Brain microvascular endothelial cell (primary cell): Measurements from ENCODE around the gene TMED6.
"Not testable (repeated sequence)": the region's sequence is repeated elsewhere in the genome, so short reads cannot be mapped to it uniquely, and the experiment has no call there.

Source experiments
- DNase-seq: peaks from one replicate; pipeline ENCODE4 v3.0.0-alpha.2; 2020
- H3K27ac ChIP-seq: fragments of 250-450 bp; sonication (Bioruptor Pico); 2 replicates; pipeline ENCODE4 v1.5.1; 2020; ENCODE audit warnings: mild to moderate bottlenecking, moderate library complexity
- H3K27me3 ChIP-seq: fragments of 250-450 bp; sonication (Bioruptor Pico); replicated peaks from 2 replicates; pipeline ENCODE4 v1.5.1; 2020; ENCODE audit warnings: mild to moderate bottlenecking
- H3K36me3 ChIP-seq: fragments of 250-450 bp; sonication (Bioruptor Pico); replicated peaks from 2 replicates; pipeline ENCODE4 v1.5.1; 2020; ENCODE audit warnings: mild to moderate bottlenecking
- H3K4me3 ChIP-seq: 2 replicates; pipeline ENCODE4 v1.5.1; 2011; ENCODE audit warnings: low read depth, mild to moderate bottlenecking, control low read depth, low read length, moderate library complexity
- in situ Hi-C: cut with HindIII; loops from 2 replicates; pipeline ENCODE4 v1.10.0; 2017; ENCODE audit warnings: low sequenced_read_pairs, low pct_ligation_motif_present
- TF ChIP-seq, protein P1 (sequence below): IDR thresholded peaks from 2 replicates; pipeline ENCODE4 v1.5.1; 2011; ENCODE audit warnings: low read depth, mild to moderate bottlenecking, moderate library complexity, low read length, control low read depth, inconsistent platforms; ENCODE audit errors: missing control alignments

Gene TMED6

GRCh38 chr16:69367980-69368379 is 16.4 kb upstream of the TMED6 start:
- DNase-seq: peak; percentile 36
- peaks cover 52% of the 10 kb centered on the region for H3K36me3 ChIP-seq
- peak overlapping the region; percentile 23 for H3K27ac ChIP-seq
- TF ChIP-seq, protein P1, sequence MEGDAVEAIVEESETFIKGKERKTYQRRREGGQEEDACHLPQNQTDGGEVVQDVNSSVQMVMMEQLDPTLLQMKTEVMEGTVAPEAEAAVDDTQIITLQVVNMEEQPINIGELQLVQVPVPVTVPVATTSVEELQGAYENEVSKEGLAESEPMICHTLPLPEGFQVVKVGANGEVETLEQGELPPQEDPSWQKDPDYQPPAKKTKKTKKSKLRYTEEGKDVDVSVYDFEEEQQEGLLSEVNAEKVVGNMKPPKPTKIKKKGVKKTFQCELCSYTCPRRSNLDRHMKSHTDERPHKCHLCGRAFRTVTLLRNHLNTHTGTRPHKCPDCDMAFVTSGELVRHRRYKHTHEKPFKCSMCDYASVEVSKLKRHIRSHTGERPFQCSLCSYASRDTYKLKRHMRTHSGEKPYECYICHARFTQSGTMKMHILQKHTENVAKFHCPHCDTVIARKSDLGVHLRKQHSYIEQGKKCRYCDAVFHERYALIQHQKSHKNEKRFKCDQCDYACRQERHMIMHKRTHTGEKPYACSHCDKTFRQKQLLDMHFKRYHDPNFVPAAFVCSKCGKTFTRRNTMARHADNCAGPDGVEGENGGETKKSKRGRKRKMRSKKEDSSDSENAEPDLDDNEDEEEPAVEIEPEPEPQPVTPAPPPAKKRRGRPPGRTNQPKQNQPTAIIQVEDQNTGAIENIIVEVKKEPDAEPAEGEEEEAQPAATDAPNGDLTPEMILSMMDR: no peak
- H3K4me3 ChIP-seq: no peak overlapping the region
- no peaks in the 10 kb centered on the region for H3K27me3 ChIP-seq
- in situ Hi-C loops: no loop called here

- in situ Hi-C loops: no loop called here
- Histone ChIP-seq H3K4me3 (no peak overlapping the region), H3K27me3 (no peaks in the 10 kb centered on the region), H3K36me3 (peaks cover 52% of the 10 kb centered on the region), H3K27ac (no peak overlapping the region)
- no peak for DNase-seq
- TF ChIP-seq, protein P1: no peak
Observed at GRCh38 chr16:69366431-69366830, 14.8 kb upstream of the TMED6 start.

DNA sequence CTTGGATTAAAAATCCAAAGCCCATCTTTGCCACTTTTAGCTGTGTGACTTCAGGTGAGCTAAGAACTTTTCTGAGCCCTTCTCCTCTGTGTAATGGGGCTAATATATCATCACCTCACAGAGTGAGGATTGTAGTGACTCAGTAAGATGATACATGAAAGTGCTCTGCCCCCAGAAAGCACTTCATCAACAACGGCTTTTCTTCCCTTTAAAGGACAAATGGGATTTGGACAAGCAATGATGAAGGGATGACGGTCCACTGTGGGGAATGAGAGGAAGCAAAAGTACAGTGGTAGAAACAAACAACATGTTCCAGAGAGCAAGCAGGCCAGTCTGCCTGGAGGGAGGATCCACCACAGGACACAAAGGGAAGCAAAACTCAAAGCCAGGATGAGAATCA is 14.3 kb upstream of the TMED6 start:
- peaks cover 52% of the 10 kb centered on the region for H3K36me3 ChIP-seq

GRCh38 chr16:69364088-69364487 is 12.5 kb upstream of the TMED6 start:
- in situ Hi-C loops: no loop called here
- DNase-seq: no peak
- H3K4me3 ChIP-seq: no peak overlapping the region
- no peak overlapping the region for H3K27ac ChIP-seq
- H3K36me3 ChIP-seq: peaks cover 39% of the 10 kb centered on the region
- H3K27me3 ChIP-seq: no peaks in the 10 kb centered on the region
- TF ChIP-seq, protein P1: no peak

More for the DNA sequence above, 14.3 kb upstream of the TMED6 start:
- no peak overlapping the region for H3K27ac ChIP-seq
- in situ Hi-C loops: no loop called here
- TF ChIP-seq, protein P1: no peak
- no peak overlapping the region for H3K4me3 ChIP-seq
- DNase-seq: no peak
- no peaks in the 10 kb centered on the region for H3K27me3 ChIP-seq

- no peak for DNase-seq
- Histone ChIP-seq H3K36me3 (peaks cover 38% of the 10 kb centered on the region), H3K27ac (no peak overlapping the region), H3K27me3 (no peaks in the 10 kb centered on the region), H3K4me3 (no peak overlapping the region)
- TF ChIP-seq, protein P1: no peak
- in situ Hi-C loops: no loop called here
Observed at GRCh38 chr16:69363281-69363717, 11.7 kb upstream of the TMED6 start.

- H3K27ac ChIP-seq, DNase-seq, in situ Hi-C loops, H3K27me3 ChIP-seq, H3K4me3 ChIP-seq: not testable (repeated sequence)
- peaks cover 20% of the 10 kb centered on the region for H3K36me3 ChIP-seq
Observed at GRCh38 chr16:69360070-69360469, 8.5 kb upstream of the TMED6 start.
